ENCODE data around the gene NPAS4.
A peak's percentile ranks its signal among the peaks of the same experiment; 100 is the strongest.
"Not testable (repeated sequence)": the region's sequence is repeated elsewhere in the genome, so short reads cannot be mapped to it uniquely, and the experiment has no call there.

Gene NPAS4

GRCh38 chr11:66420671-66421476 is at the start of gene NPAS4:
TSS of gene NPAS4 (plus strand) at chr11:66421035. CDS start at chr11:66421180, 145 bp downstream.
- Histone ChIP-seq H3K4me1 (ENCODE audit: insufficient read depth, low read length) (peaks cover 15% of the 10 kb centered on the region), H3K9ac (ENCODE audit: low read depth, low read length) (peak within 1 kb of the TSS; percentile 12; the same call in 1 of the 2 replicates), H3K36me3 (ENCODE audit: insufficient read depth, low read length) (no peaks in the 10 kb centered on the region), H3K9me3 (ENCODE audit: control insufficient read depth, insufficient read depth, low read length) (no peaks in the 10 kb centered on the region)

- Histone ChIP-seq H3K9ac (ENCODE audit: low read depth, low read length) (peak within 1 kb of the TSS; percentile 47), H3K9me3 (ENCODE audit: control insufficient read depth, insufficient read depth, low read length) (no peaks in the 10 kb centered on the region), H3K4me1 (ENCODE audit: insufficient read depth, low read length) (peaks cover 16% of the 10 kb centered on the region; the same call in 1 of the 2 replicates), H3K36me3 (ENCODE audit: insufficient read depth, low read length) (0 out of 2 replicates have a peak, but pooled peaks cover 7% of the 10 kb centered on the region)
These were observed 49.0 kb upstream of the NPAS4 start, which contains the start of gene SLC29A2 for GRCh38 chr11:66371627-66372415. TSS of gene SLC29A2 (minus strand) at chr11:66371760. CDS start at chr11:66371591, 169 bp downstream.

GRCh38 chr11:66373265-66373664 is 47.6 kb upstream of the NPAS4 start:
- peaks cover 16% of the 10 kb centered on the region; the same call in 1 of the 2 replicates for H3K4me1 ChIP-seq (ENCODE audit: insufficient read depth, low read length)
- no peak overlapping the region for H3K9ac ChIP-seq (ENCODE audit: low read depth, low read length)
- H3K9me3 ChIP-seq (ENCODE audit: control insufficient read depth, insufficient read depth, low read length) = no peaks in the 10 kb centered on the region
- no peaks in the 10 kb centered on the region for H3K36me3 ChIP-seq (ENCODE audit: insufficient read depth, low read length)

- H3K9ac ChIP-seq (ENCODE audit: low read depth, low read length); H3K9me3 ChIP-seq (ENCODE audit: control insufficient read depth, insufficient read depth, low read length); H3K36me3 ChIP-seq (ENCODE audit: insufficient read depth, low read length): not testable (repeated sequence)
- H3K4me1 ChIP-seq (ENCODE audit: insufficient read depth, low read length) = peaks cover 16% of the 10 kb centered on the region; the same call in 1 of the 2 replicates
These were observed 47.0 kb upstream of the NPAS4 start for GRCh38 chr11:66373690-66374287.

GRCh38 chr11:66380264-66380663 is 40.6 kb upstream of the NPAS4 start:
- not testable (repeated sequence) for H3K9me3 ChIP-seq (ENCODE audit: control insufficient read depth, insufficient read depth, low read length); H3K9ac ChIP-seq (ENCODE audit: low read depth, low read length); H3K36me3 ChIP-seq (ENCODE audit: insufficient read depth, low read length); H3K4me1 ChIP-seq (ENCODE audit: insufficient read depth, low read length)

- H3K9ac ChIP-seq (ENCODE audit: low read depth, low read length); H3K9me3 ChIP-seq (ENCODE audit: control insufficient read depth, insufficient read depth, low read length); H3K4me1 ChIP-seq (ENCODE audit: insufficient read depth, low read length); H3K36me3 ChIP-seq (ENCODE audit: insufficient read depth, low read length): not testable (repeated sequence)
These were observed 36.5 kb upstream of the NPAS4 start for GRCh38 chr11:66384316-66384715.

- H3K9ac ChIP-seq (ENCODE audit: low read depth, low read length) = peak overlapping the region; percentile 33
These were observed 34.4 kb upstream of the NPAS4 start for GRCh38 chr11:66386171-66387069.

GRCh38 chr11:66388780-66389386 is 32.0 kb upstream of the NPAS4 start:
- H3K36me3 ChIP-seq (ENCODE audit: insufficient read depth, low read length) = no peaks in the 10 kb centered on the region
- H3K4me1 ChIP-seq (ENCODE audit: insufficient read depth, low read length) = no peaks in the 10 kb centered on the region

More at GRCh38 chr11:66386171-66387069, 34.4 kb upstream of the NPAS4 start:
- Histone ChIP-seq H3K36me3 (ENCODE audit: insufficient read depth, low read length) (no peaks in the 10 kb centered on the region), H3K9me3 (ENCODE audit: control insufficient read depth, insufficient read depth, low read length) (no peaks in the 10 kb centered on the region), H3K4me1 (ENCODE audit: insufficient read depth, low read length) (no peaks in the 10 kb centered on the region)

GRCh38 chr11:66391322-66391721 is 29.5 kb upstream of the NPAS4 start:
- no peak overlapping the region for H3K9ac ChIP-seq (ENCODE audit: low read depth, low read length)
- no peaks in the 10 kb centered on the region for H3K4me1 ChIP-seq (ENCODE audit: insufficient read depth, low read length)
- no peaks in the 10 kb centered on the region for H3K9me3 ChIP-seq (ENCODE audit: control insufficient read depth, insufficient read depth, low read length)
- H3K36me3 ChIP-seq (ENCODE audit: insufficient read depth, low read length) = no peaks in the 10 kb centered on the region

More at GRCh38 chr11:66388780-66389386, 32.0 kb upstream of the NPAS4 start:
- no peak overlapping the region for H3K9ac ChIP-seq (ENCODE audit: low read depth, low read length)
- no peaks in the 10 kb centered on the region for H3K9me3 ChIP-seq (ENCODE audit: control insufficient read depth, insufficient read depth, low read length)

- no peaks in the 10 kb centered on the region for H3K4me1 ChIP-seq (ENCODE audit: insufficient read depth, low read length)
- H3K9me3 ChIP-seq (ENCODE audit: control insufficient read depth, insufficient read depth, low read length) = no peaks in the 10 kb centered on the region
- H3K36me3 ChIP-seq (ENCODE audit: insufficient read depth, low read length) = no peaks in the 10 kb centered on the region
These were observed 26.9 kb upstream of the NPAS4 start for GRCh38 chr11:66393954-66394353.

GRCh38 chr11:66407651-66408050 is 13.2 kb upstream of the NPAS4 start:
- no peaks in the 10 kb centered on the region for H3K9me3 ChIP-seq (ENCODE audit: control insufficient read depth, insufficient read depth, low read length)
- no peak overlapping the region for H3K9ac ChIP-seq (ENCODE audit: low read depth, low read length)
- H3K4me1 ChIP-seq (ENCODE audit: insufficient read depth, low read length) = no peaks in the 10 kb centered on the region
- no peaks in the 10 kb centered on the region for H3K36me3 ChIP-seq (ENCODE audit: insufficient read depth, low read length)

More at GRCh38 chr11:66393954-66394353, 26.9 kb upstream of the NPAS4 start:
- H3K9ac ChIP-seq (ENCODE audit: low read depth, low read length) = no peak overlapping the region

GRCh38 chr11:66408488-66409214 is 12.2 kb upstream of the NPAS4 start:
- Histone ChIP-seq H3K4me1 (ENCODE audit: insufficient read depth, low read length) (peaks cover 5% of the 10 kb centered on the region; the same call in 1 of the 2 replicates), H3K9me3 (ENCODE audit: control insufficient read depth, insufficient read depth, low read length) (no peaks in the 10 kb centered on the region), H3K36me3 (ENCODE audit: insufficient read depth, low read length) (no peaks in the 10 kb centered on the region), H3K9ac (ENCODE audit: low read depth, low read length) (peak overlapping the region; percentile 49; the same call in 1 of the 2 replicates)

- no peaks in the 10 kb centered on the region for H3K9me3 ChIP-seq (ENCODE audit: control insufficient read depth, insufficient read depth, low read length)
- H3K4me1 ChIP-seq (ENCODE audit: insufficient read depth, low read length) = peaks cover 10% of the 10 kb centered on the region; the same call in 1 of the 2 replicates
- no peak overlapping the region for H3K9ac ChIP-seq (ENCODE audit: low read depth, low read length)
- H3K36me3 ChIP-seq (ENCODE audit: insufficient read depth, low read length) = no peaks in the 10 kb centered on the region
These were observed 11.6 kb upstream of the NPAS4 start for GRCh38 chr11:66409226-66409625.
